PC-3 (cell line): ENCODE data around the gene FLNB. TPM values are rescaled to one million over a fixed set of nuclear protein-coding genes. Genes with fewer than 3 reads are reported as not detected.

Source experiments
- ATAC-seq: fragments of 200-7000 bp; cut with Tn5 transposase; 2 replicates; pipeline ENCODE4 v1.9.1; 2020; ENCODE audit warnings: mild to moderate bottlenecking, moderate library complexity
- BruUV-seq: library from RNA; stranded (reverse); fragments of 400-500 nt; replicated peaks from 2 replicates; lab custom pipeline; 2021; lab: Mats Ljungman, UMichigan
- CTCF ChIA-PET: fragments of 300-600 bp; sonication (Branson Sonifier 250); formaldehyde crosslinking; loops from one replicate; lab custom pipeline; 2022; ENCODE audit warnings: antibody characterized with exemption; lab: Charles Lee
- POLR2A ChIA-PET: fragments of 300-600 bp; sonication (Branson Sonifier 250); formaldehyde crosslinking; loops from one replicate; lab custom pipeline; 2022; ENCODE audit warnings: antibody characterized with exemption; ENCODE audit not compliant: unreplicated experiment; lab: Charles Lee
- DNase-seq: peaks from one replicate; pipeline ENCODE4 v3.0.0-alpha.2; 2015
- H2AFZ ChIP-seq: fragments of 300-600 bp; sonication (generic); 2 replicates; pipeline ENCODE4 v1.6.0; 2016; ENCODE audit warnings: antibody characterized with exemption, low read length
- H3F3A ChIP-seq: fragments of 300-600 bp; sonication (generic); one replicate; pipeline ENCODE4 v1.6.0; 2017; ENCODE audit warnings: antibody characterized with exemption, low read length, control low read depth, mild to moderate bottlenecking; ENCODE audit not compliant: unreplicated experiment
- H3K27ac ChIP-seq: fragments of 300-600 bp; sonication (generic); 2 replicates; pipeline ENCODE4 v1.5.1; 2016; ENCODE audit warnings: mild to moderate bottlenecking, low read length
- H3K27me3 ChIP-seq: fragments of 300-600 bp; sonication (generic); 2 replicates; pipeline ENCODE4 v1.6.1; 2016; ENCODE audit warnings: low read length, mixed read lengths
- H3K36me3 ChIP-seq: fragments of 300-600 bp; sonication (generic); 2 replicates; pipeline ENCODE4 v1.6.1; 2016; ENCODE audit warnings: low read depth, mixed run types, low read length, mixed read lengths
- H3K4me1 ChIP-seq: fragments of 300-600 bp; sonication (generic); 2 replicates; pipeline ENCODE4 v1.5.1; 2016; ENCODE audit warnings: low read length; ENCODE audit not compliant: insufficient read depth
- H3K4me2 ChIP-seq: fragments of 300-600 bp; sonication (generic); 2 replicates; pipeline ENCODE4 v1.6.0; 2016; ENCODE audit warnings: low read length
- H3K4me3 ChIP-seq: fragments of 300-600 bp; sonication (generic); 2 replicates; pipeline ENCODE4 v1.5.1; 2016; ENCODE audit warnings: mild to moderate bottlenecking, low read length, mixed read lengths
- H3K79me2 ChIP-seq: fragments of 300-600 bp; sonication (generic); 2 replicates; pipeline ENCODE4 v1.6.1; 2017; ENCODE audit warnings: low read length, mixed read lengths
- H3K9ac ChIP-seq: fragments of 300-600 bp; sonication (generic); 2 replicates; pipeline ENCODE4 v1.6.0; 2016; ENCODE audit warnings: mild to moderate bottlenecking, low read length
- H3K9me2 ChIP-seq: fragments of 300-600 bp; sonication (generic); replicated peaks from 2 replicates; pipeline ENCODE4 v1.6.1; 2016; ENCODE audit warnings: mixed run types, low read length, mixed read lengths
- H3K9me3 ChIP-seq: fragments of 300-600 bp; sonication (generic); 2 replicates; pipeline ENCODE4 v1.6.1; 2016; ENCODE audit warnings: low read length, mixed read lengths
- H4K20me1 ChIP-seq: fragments of 300-600 bp; sonication (generic); 2 replicates; pipeline ENCODE4 v1.6.1; 2016; ENCODE audit warnings: low read length, mixed read lengths
- EZH2 ChIP-seq: fragments of 300-600 bp; sonication (generic); IDR thresholded peaks from one replicate; pipeline ENCODE4 v1.6.1; 2017; ENCODE audit warnings: antibody characterized with exemption, mild to moderate bottlenecking, low read length; ENCODE audit not compliant: unreplicated experiment
- EZH2phosphoT487 ChIP-seq: fragments of 300-600 bp; sonication (generic); IDR thresholded peaks from 2 replicates; pipeline ENCODE4 v1.6.1; 2018; ENCODE audit warnings: mild to moderate bottlenecking, antibody characterized with exemption, low read length, borderline replicate concordance
- intact Hi-C: fragments of 100-400 bp; cut with micrococcal nuclease; formaldehyde crosslinking; loops from 2 replicates; pipeline ENCODE4 v1.9.0; 2023
- total RNA-seq: library from RNA; depleted of rRNA; stranded (reverse); fragments of >200 nt; gene quantifications from 2 replicates; pipeline ENCODE4 v1.2.3, GENCODE V29; 2014
- TF ChIP-seq, protein P1 (sequence below): fragments of 300-600 bp; sonication (generic); conservative IDR thresholded peaks from 2 replicates; pipeline ENCODE4 v1.5.1; 2017; ENCODE audit warnings: antibody characterized with exemption, low read depth, mild to moderate bottlenecking, low read length

FLNB gene
- total RNA-seq, 1 experiment from 2014 or later = 505 TPM

DNA sequence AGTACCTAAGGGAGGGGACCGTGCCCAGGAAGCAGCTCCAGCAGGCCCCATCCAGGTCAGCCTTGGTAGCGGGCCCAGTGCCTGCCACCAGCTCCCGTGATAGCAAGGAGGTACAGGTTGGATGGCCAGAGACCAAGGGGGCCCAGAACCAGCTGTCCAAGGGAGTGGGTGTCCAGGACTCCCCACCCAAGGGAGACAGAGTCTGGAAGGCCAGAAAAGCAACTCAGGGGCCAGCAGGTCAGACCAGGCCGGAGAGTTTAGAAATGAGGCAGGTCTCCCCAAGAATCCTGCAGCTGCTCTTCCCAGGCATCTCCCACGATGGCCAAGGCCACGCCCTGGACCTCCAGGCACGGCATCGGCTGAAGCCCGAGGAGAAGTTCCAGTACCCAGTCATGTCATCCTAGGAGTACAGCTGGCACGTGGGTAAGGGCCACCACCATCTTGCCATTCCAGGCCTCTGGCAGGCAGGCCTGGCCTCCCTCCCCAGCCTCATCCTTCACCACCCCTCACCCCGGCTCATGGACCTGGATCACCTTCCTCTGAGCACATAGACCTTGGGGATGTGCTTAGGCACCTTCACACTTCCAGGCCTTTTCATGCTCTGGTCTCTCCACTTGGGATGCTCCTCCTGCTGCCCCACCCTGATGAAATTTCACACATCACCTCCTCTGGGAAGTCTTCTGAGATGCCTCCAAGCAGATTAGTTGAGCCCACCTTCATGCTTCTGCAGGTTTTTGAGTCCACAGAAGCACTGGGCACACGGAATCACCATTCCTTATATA is 172.1 kb downstream of the FLNB start:
- ChIA-PET CTCF (interaction anchor here (0.6 to 1.0 kb wide), 2 partner anchors 37 to 158 kb away, joined by 3 to 4 read pairs; no protein-coding TSS in a partner anchor), POLR2A (no interaction called here)
- H3K9me3 ChIP-seq = no peaks in the 10 kb centered on the region
- no peak for DNase-seq
- BruUV-seq = no TSS peak
- H3K27ac ChIP-seq = peak overlapping the region; percentile 45
- no peak overlapping the region for H3K9ac ChIP-seq
- no peaks in the 10 kb centered on the region for H4K20me1 ChIP-seq
- H3K4me3 ChIP-seq = no peak overlapping the region
- H3K9me2 ChIP-seq = no peaks in the 10 kb centered on the region
- no peaks in the 10 kb centered on the region for H3K36me3 ChIP-seq
- H3K4me1 ChIP-seq = peaks cover 26% of the 10 kb centered on the region
- no peak for ATAC-seq
- TF ChIP-seq, protein P1, sequence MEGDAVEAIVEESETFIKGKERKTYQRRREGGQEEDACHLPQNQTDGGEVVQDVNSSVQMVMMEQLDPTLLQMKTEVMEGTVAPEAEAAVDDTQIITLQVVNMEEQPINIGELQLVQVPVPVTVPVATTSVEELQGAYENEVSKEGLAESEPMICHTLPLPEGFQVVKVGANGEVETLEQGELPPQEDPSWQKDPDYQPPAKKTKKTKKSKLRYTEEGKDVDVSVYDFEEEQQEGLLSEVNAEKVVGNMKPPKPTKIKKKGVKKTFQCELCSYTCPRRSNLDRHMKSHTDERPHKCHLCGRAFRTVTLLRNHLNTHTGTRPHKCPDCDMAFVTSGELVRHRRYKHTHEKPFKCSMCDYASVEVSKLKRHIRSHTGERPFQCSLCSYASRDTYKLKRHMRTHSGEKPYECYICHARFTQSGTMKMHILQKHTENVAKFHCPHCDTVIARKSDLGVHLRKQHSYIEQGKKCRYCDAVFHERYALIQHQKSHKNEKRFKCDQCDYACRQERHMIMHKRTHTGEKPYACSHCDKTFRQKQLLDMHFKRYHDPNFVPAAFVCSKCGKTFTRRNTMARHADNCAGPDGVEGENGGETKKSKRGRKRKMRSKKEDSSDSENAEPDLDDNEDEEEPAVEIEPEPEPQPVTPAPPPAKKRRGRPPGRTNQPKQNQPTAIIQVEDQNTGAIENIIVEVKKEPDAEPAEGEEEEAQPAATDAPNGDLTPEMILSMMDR = no peak
- TF ChIP-seq EZH2 (no peak), EZH2phosphoT487 (no peak)
- intact Hi-C loops = loop anchor here (10.0 kb wide), 1 partner anchor 235 kb away; no protein-coding TSS in a partner anchor
- no peaks in the 10 kb centered on the region for H3K79me2 ChIP-seq
- H3K4me2 ChIP-seq = peak overlapping the region; percentile 12; the same call in 1 of the 2 replicates
- H3F3A ChIP-seq = peaks cover 4% of the 10 kb centered on the region
- no peak overlapping the region for H2AFZ ChIP-seq
- H3K27me3 ChIP-seq = no peaks in the 10 kb centered on the region

DNA sequence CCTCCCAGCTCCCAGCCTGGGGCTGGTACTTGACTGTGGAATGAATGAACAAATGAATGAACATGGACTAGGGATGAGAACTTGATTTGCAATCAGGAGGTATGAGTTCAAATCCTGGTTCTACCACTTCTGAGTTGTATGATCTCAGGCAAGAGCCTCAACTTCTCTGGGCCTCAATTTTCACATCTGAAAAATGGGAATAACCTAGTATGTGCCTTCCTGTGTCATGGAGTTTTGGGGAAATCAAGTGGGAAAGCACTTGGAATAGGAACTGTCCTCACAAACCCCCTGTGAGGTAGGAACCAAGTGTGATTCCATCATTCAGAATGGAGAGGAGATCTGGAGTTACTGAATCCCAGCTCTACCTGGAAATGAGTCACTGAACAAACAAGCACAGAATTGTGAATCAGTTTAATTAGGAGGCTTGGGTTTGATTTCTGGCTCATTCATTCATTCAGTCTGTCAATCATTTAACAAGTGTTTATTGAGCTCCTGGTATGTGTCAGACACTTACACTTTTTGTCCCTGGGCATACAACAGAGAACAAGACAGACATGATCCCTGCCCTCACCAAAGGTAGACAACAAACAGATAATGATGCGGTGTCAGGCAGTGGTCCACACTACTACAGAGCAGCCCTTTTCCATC is 172.8 kb downstream of the FLNB start:
- ChIA-PET POLR2A (no interaction called here), CTCF (interaction anchor here (1.0 kb wide), 2 partner anchors 37 to 125 kb away, joined by 3 read pairs; partner anchors contain the start of genes HTD2 and RPP14)
- Histone ChIP-seq H3K9ac (no peak overlapping the region), H3K4me3 (no peak overlapping the region), H3K27ac (peak overlapping the region; percentile 45), H3K79me2 (no peaks in the 10 kb centered on the region), H3K36me3 (no peaks in the 10 kb centered on the region), H3K4me1 (peaks cover 26% of the 10 kb centered on the region), H4K20me1 (no peaks in the 10 kb centered on the region), H3K9me3 (no peaks in the 10 kb centered on the region), H2AFZ (no peak overlapping the region), H3F3A (no peaks in the 10 kb centered on the region), H3K27me3 (no peaks in the 10 kb centered on the region), H3K4me2 (peak overlapping the region; percentile 38), H3K9me2 (no peaks in the 10 kb centered on the region)
- ATAC-seq = peak; percentile 59
- TF ChIP-seq EZH2phosphoT487 (no peak), EZH2 (no peak)
- TF ChIP-seq, protein P1 = no peak
- peak; percentile 91 for DNase-seq
- BruUV-seq = no TSS peak
- intact Hi-C loops = loop anchor here (10.0 kb wide), 1 partner anchor 234 kb away; no protein-coding TSS in a partner anchor
